Measurements from ENCODE around the gene TBC1D9B.
"Not testable (repeated sequence)": the region's sequence is repeated elsewhere in the genome, so short reads cannot be mapped to it uniquely, and the experiment has no call there.

Gene TBC1D9B

DNA sequence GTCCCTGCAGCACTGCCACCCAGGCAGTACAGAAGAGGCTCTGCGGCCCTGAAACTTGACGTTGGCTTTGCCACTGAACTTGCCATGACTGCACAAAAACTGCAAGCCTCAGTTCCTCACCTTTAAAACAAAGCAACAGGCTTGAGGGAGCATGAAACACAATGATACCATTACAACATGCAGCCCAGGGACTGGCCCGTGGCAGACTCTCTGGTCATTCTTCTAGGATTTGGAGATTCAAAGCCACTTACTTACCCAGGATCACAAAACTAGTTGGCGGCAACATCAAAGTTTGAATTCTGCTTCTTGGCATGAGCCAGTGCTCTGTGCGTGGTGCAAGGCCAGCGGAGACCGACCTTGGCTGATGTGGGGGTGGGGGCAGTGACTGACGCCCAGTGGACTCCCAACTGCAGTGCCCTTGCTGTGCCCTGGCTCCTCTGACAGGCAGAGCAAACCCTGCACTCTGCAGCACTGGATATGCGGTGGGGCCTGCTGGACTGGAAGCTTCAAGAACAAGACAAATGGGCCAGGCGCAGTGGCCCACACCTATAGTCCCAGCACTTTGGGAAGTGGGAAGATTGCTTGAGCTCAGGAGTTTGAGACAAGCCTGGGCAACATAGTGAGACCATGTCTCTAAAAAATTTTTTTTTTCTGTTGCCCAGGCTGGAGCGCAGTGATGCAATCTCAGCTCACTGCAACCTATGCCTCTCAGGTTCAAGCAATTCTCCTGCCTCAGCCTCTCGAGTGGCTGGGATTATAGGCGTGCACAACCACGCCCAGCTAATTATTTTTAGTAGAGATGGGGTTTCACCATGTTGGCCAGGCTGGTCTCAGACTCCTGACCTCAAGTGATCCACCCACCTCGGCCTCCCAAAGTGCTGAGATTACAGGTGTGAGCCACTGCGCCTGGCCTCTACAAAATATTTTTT is 68.1 kb downstream of the TBC1D9B start:
- DNase-seq (ENCODE audit: low read depth in 2 of 2), result no peak

GRCh38 chr5:179837076-179838011 is 70.4 kb downstream of the TBC1D9B start:
- DNase-seq (ENCODE audit: low read depth in 2 of 2), result no peak

- no peak for DNase-seq (ENCODE audit: low read depth in 2 of 2)
These were observed 71.3 kb downstream of the TBC1D9B start for GRCh38 chr5:179836225-179837019.

GRCh38 chr5:179834871-179835270 is 72.8 kb downstream of the TBC1D9B start:
- not testable (repeated sequence) for DNase-seq (ENCODE audit: low read depth in 2 of 2)

DNA sequence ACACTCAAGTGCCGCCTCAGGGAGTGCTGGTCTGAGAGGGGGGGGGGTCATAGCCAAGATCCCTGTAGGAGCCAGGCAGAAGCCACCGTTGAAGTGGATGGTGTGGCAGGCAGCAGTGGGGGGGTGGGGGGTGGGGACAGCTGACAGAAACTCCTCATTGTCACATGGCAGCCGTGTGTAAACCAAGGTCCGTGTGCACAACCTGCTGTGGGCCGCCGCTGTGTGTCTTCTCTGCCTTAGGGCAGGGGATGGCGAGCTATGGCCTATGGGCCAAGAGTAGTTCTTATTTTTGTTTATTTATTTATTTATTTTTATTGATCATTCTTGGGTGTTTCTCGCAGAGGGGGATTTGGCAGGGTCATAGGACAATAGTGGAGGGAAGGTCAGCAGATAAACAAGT is 73.6 kb downstream of the TBC1D9B start:
- no peak for DNase-seq (ENCODE audit: low read depth in 2 of 2)

- no peak for DNase-seq (ENCODE audit: low read depth in 2 of 2)
These were observed 74.0 kb downstream of the TBC1D9B start for GRCh38 chr5:179833709-179834070.

DNA sequence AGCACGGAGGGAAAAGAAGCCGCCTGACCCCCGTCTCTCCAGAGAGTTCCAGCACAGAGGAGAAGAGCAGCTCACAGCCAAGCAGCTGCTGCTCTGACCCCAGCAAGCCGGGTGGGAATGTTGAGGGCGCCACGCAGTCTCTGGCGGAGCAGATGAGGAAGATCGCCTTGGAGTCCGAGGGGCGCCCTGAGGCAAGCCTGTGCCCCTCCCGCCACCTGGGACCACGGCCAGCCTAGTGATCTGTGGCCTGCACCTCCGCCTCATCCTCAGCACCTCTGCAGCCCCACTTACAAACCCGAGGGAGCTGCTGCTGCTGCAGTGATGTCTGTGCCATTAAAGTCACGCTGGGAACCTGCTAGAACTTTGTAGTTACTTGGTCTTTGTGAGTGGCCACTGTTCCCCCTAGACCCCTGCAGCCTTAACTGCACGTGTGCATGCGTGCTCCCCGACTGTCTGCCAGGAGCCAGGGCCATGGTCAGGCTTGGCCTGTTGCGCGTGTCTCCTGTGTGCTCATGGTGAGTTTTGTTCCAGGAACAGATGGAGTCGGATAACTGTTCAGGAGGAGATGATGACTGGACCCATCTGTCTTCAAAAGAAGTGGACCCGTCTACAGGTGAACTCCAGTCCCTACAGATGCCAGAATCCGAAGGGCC is 74.5 kb downstream of the TBC1D9B start:
- no peak for DNase-seq (ENCODE audit: low read depth in 2 of 2)

DNA sequence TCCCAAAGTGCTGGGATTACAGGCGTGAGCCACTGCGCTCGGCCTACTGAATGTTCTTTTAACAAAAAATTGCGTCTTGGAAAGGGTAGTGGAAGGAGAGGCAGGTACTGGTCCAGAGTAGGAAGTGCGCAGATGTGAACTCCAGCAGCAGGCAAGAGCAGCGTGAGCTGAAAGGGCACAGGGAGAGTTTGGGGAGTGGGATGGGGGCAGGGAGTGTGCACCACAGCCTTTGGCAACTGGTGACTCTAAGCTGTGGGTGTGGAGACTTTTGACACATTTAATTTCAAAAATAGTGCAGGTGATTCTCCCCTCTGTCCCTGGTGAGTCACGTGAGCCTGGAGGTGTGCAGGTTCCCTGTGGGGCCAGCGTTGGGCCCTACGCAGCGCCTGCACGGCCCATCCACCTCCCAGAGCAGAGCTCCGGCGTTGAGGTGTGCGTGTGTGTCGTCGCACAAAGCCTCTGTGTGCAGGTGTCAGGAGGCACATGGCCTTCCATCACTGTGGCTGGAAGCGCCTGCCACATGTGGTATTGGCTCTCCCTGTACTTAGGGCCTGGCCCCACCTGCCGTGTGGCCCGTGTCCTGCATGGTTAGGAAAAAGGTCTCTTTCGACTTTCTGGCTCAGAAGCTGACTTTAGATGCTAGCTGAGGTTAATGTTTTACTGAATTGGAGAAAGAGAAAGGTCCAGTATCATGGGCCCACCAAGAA is 75.5 kb downstream of the TBC1D9B start:
- DNase-seq (ENCODE audit: low read depth in 2 of 2), result no peak

DNA sequence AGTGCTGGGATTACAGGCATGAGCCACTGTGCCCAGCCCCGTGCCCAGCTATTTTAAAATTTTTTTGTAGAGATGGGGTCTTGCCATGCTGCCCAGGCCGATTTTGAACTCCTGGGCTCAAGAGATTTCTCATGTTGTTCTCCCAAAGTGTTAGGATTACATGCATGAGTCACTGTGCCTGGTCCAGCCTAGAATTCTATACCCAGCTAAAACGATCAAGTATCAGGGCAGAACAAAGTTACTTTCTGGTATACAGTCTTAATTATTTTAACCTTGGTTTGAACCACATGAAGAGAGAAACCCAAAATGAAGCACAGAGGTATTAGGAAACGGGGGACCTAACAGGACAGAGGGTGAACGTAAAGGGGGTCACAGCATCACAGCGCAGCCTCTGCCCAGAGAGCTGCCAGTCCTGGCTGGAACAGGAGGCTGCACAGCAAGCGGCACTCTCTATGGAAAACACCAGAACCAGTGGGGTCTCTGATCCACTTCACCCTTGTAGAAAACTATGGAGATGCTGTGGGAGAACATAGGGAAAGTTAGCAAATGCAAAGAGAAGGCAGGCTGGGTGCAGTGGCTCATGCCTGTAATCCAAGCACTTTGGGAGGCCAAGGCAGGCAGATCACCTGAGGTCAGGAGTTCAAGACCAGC is 76.8 kb downstream of the TBC1D9B start:
- DNase-seq (ENCODE audit: low read depth in 2 of 2), result no peak

DNA sequence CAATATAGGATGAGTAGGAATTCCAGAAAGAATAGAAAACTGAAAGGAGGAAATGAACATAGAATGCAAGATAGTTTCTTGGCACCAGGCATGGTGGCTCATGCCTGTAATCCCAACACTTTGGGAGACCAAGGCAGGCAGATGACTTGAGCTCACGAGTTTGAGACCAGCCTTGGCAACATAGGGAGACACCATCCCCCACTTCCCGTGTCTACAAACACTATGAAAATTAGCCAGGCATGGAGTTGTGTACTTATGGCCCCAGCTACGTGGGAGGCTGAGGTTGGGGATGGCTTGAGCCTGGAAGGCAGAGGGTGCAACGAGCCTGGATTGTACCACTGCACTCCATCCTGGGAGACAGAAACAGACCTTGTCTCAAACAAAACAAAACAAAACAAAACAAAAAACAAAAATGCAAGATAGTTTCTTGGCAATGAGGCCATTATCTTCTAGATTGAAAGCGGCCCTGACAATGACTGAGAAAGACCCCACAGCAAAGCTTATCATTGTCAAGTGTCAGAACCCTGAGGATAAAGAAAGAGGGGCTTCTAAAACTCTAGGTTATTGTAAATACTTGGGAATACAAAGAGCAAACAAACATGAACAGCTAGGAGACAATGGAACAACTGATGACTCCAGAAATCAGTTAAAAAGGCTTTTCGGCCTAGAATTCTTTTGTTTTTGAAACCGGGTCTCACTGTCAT is 77.8 kb downstream of the TBC1D9B start:
- DNase-seq (ENCODE audit: low read depth in 2 of 2), result no peak

DNA sequence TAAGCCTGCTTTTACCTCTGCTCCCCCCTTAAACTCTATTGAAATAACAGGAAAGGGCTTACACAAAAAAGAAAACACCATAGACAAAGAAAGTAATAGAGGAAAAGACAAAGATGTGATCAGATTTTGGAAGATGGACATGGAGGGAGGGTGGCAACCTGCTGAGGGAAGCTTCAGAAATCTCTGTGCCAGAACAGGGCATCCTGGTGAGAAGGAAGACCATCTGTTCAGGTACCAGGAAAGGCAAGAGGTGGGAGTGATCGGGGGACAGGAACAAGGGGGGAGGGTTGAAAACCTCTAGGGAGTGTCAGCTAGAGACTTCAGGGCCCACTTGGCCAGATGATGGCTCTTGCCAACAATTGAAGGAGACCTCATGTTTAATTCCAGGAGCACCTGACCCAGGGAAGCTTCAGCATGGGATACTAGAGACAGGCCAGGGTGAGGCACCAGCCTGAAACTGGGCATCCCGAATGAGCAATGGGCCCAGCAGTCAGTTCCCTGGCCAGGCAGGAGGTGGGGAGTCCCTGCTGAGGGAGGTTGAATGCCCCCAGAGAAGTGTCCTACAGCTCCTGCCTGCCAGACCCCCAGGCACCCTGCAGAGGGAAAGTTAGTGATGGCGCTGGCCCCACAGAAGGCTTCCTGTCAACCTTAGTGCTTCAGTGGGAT is 78.8 kb downstream of the TBC1D9B start:
- no peak for DNase-seq (ENCODE audit: low read depth in 2 of 2)

DNA sequence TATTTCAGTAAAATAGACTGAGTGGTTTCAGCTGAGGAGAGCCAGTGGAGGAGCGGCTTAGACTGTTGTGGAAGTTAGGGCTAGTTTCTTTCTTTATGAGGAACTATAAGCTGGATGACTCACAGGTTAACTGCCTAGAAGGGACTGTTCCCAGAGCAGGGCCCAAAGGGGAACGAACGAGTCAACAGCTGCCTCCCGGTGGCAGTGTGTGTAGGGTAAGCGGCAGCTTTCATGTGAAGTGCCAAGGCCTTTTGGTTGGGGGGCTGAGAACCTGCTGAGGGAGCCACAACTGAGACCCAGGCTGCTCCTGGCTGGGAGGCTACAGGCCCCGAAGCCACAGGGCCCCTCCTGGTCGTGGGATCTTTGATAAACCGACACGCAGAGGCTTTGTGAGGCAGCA is 80.0 kb downstream of the TBC1D9B start:
- no peak for DNase-seq (ENCODE audit: low read depth in 2 of 2)

GRCh38 chr5:179825655-179826182 is 82.0 kb downstream of the TBC1D9B start:
- no peak for DNase-seq (ENCODE audit: low read depth in 2 of 2)

- no peak for DNase-seq (ENCODE audit: low read depth in 2 of 2)
These were observed 83.0 kb downstream of the TBC1D9B start for GRCh38 chr5:179824745-179825112.

- DNase-seq (ENCODE audit: low read depth in 2 of 2), result no peak
These were observed 83.6 kb downstream of the TBC1D9B start for GRCh38 chr5:179823937-179824744.

GRCh38 chr5:179822444-179822990 is 85.2 kb downstream of the TBC1D9B start:
- no peak for DNase-seq (ENCODE audit: low read depth in 2 of 2)

GRCh38 chr5:179822059-179822432 is 85.7 kb downstream of the TBC1D9B start:
- no peak for DNase-seq (ENCODE audit: low read depth in 2 of 2)
